Ramos (cell line): ENCODE measurements around the gene MRPL42.
"Not testable (repeated sequence)": the region's sequence is repeated elsewhere in the genome, so short reads cannot be mapped to it uniquely, and the experiment has no call there.

Experiments
- in situ Hi-C: fragments of 300-500 bp; cut with MboI; formaldehyde crosslinking; loops from one replicate; pipeline ENCODE4 v1.14.3; 2022; ENCODE audit warnings: low sequenced_read_pairs; ENCODE audit not compliant: unreplicated experiment

Gene MRPL42

GRCh38 chr12:93536111-93536765 is 68.9 kb downstream of the MRPL42 start:
- in situ Hi-C loops = no loop called here

GRCh38 chr12:93536766-93537488 is 69.6 kb downstream of the MRPL42 start:
- in situ Hi-C loops = no loop called here

- in situ Hi-C loops = no loop called here
These were observed 70.5 kb downstream of the MRPL42 start for GRCh38 chr12:93537769-93538168.

- in situ Hi-C loops = no loop called here
These were observed 72.5 kb downstream of the MRPL42 start for GRCh38 chr12:93539821-93540220.

GRCh38 chr12:93540466-93540865 is 73.2 kb downstream of the MRPL42 start:
- in situ Hi-C loops = no loop called here

- in situ Hi-C loops = no loop called here
These were observed 74.4 kb downstream of the MRPL42 start for GRCh38 chr12:93541578-93542225.

- in situ Hi-C loops = no loop called here
These were observed 80.5 kb downstream of the MRPL42 start for GRCh38 chr12:93547778-93548177.

GRCh38 chr12:93549174-93549573 is 81.9 kb downstream of the MRPL42 start:
- in situ Hi-C loops = no loop called here

- in situ Hi-C loops = no loop called here
These were observed 83.7 kb downstream of the MRPL42 start for GRCh38 chr12:93550748-93551611.

- in situ Hi-C loops = no loop called here
These were observed 85.1 kb downstream of the MRPL42 start for GRCh38 chr12:93552427-93552826.

GRCh38 chr12:93557879-93558278 is 90.6 kb downstream of the MRPL42 start:
- in situ Hi-C loops = not testable (repeated sequence)

- in situ Hi-C loops = not testable (repeated sequence)
These were observed 91.4 kb downstream of the MRPL42 start for GRCh38 chr12:93558685-93559084.

GRCh38 chr12:93563807-93564538 is 96.7 kb downstream of the MRPL42 start:
- in situ Hi-C loops = no loop called here

GRCh38 chr12:93565760-93566159 is 98.4 kb downstream of the MRPL42 start:
- in situ Hi-C loops = no loop called here
